DMS79 treated with DMSO at 0.1 percent for 48 hours (cell line): ENCODE measurements around the gene CTNNA2.

Experiments
- DNase-seq: peaks from one replicate; lab custom pipeline; 2025; lab: John Stamatoyannopoulos, UW

CTNNA2 gene

GRCh38 chr2:80568011-80568410 lies 1055.2 kb downstream of the CTNNA2 start:
- DNase-seq: no peak

- DNase-seq: no peak
These were observed 1060.3 kb downstream of the CTNNA2 start for GRCh38 chr2:80573167-80573566.

GRCh38 chr2:80573950-80574349 lies 1061.1 kb downstream of the CTNNA2 start:
- DNase-seq: peak; percentile 15

GRCh38 chr2:80579756-80580155 lies 1066.9 kb downstream of the CTNNA2 start:
- DNase-seq: no peak

- no peak for DNase-seq
These were observed 1078.4 kb downstream of the CTNNA2 start for GRCh38 chr2:80591233-80591632.

GRCh38 chr2:80592106-80592505 lies 1079.3 kb downstream of the CTNNA2 start:
- no peak for DNase-seq

GRCh38 chr2:80610108-80610507 lies 1097.3 kb downstream of the CTNNA2 start:
- no peak for DNase-seq

- DNase-seq: no peak
These were observed 1108.8 kb downstream of the CTNNA2 start for GRCh38 chr2:80621656-80622055.

GRCh38 chr2:80624062-80624461 lies 1111.2 kb downstream of the CTNNA2 start:
- no peak for DNase-seq

GRCh38 chr2:80634590-80634989 lies 1121.7 kb downstream of the CTNNA2 start:
- no peak for DNase-seq

GRCh38 chr2:80638783-80639182 lies 1125.9 kb downstream of the CTNNA2 start:
- DNase-seq: no peak

GRCh38 chr2:80642465-80642864 lies 1129.6 kb downstream of the CTNNA2 start:
- DNase-seq: no peak

GRCh38 chr2:80643598-80643997 lies 1130.7 kb downstream of the CTNNA2 start:
- no peak for DNase-seq

GRCh38 chr2:80651435-80651834 lies 1138.6 kb downstream of the CTNNA2 start:
- DNase-seq: no peak

GRCh38 chr2:80655265-80655664 lies 1142.4 kb downstream of the CTNNA2 start:
- DNase-seq: no peak

GRCh38 chr2:80670763-80671162 lies 1157.9 kb downstream of the CTNNA2 start:
- DNase-seq: no peak

- no peak for DNase-seq
These were observed 1174.7 kb downstream of the CTNNA2 start for GRCh38 chr2:80687524-80687923.

GRCh38 chr2:80689106-80689505 lies 1176.3 kb downstream of the CTNNA2 start:
- DNase-seq: no peak
